OCI-LY3 (cell line): ENCODE measurements around the gene NDUFV2.

ENCODE experiments used
- EZH2phosphoT487 ChIP-seq: fragments of 200-600 bp; shearing (Covaris generic); IDR thresholded peaks from 2 replicates; pipeline ENCODE4 v1.6.1; 2018; ENCODE audit warnings: antibody characterized with exemption, mixed run types, low read depth
- TF ChIP-seq, protein P1 (sequence below): fragments of 200-600, 300-600 bp; sonication (generic); IDR thresholded peaks from 2 replicates; pipeline ENCODE4 v1.5.1; 2014; ENCODE audit warnings: antibody characterized with exemption, low read length, low read depth

DNA sequence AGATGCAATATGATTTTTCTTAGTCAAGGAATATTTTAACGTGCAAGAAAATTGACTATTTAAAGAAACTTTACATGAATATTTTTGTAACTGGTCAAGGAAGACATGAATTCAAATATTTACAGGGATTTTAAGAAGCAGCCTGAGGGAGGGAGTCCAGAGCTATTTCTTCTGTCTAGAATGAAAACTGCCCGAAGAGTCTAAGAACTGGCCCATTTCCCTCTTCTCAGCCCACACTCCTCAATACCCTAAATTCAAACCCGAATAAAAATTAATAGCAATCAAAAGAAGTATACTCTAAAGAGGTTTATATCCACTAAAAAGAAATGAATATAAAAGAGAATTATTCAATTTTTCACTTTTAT, 6.5 kb upstream of the NDUFV2 start:
- TF ChIP-seq, protein P1, sequence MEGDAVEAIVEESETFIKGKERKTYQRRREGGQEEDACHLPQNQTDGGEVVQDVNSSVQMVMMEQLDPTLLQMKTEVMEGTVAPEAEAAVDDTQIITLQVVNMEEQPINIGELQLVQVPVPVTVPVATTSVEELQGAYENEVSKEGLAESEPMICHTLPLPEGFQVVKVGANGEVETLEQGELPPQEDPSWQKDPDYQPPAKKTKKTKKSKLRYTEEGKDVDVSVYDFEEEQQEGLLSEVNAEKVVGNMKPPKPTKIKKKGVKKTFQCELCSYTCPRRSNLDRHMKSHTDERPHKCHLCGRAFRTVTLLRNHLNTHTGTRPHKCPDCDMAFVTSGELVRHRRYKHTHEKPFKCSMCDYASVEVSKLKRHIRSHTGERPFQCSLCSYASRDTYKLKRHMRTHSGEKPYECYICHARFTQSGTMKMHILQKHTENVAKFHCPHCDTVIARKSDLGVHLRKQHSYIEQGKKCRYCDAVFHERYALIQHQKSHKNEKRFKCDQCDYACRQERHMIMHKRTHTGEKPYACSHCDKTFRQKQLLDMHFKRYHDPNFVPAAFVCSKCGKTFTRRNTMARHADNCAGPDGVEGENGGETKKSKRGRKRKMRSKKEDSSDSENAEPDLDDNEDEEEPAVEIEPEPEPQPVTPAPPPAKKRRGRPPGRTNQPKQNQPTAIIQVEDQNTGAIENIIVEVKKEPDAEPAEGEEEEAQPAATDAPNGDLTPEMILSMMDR = no peak
- TF ChIP-seq EZH2phosphoT487 = no peak
